Measurements from ENCODE around the gene SLC17A7. TPM values are rescaled to one million over a fixed set of nuclear protein-coding genes. Genes with fewer than 3 reads are reported as not detected.
"Not testable (repeated sequence)": the region's sequence is repeated elsewhere in the genome, so short reads cannot be mapped to it uniquely, and the experiment has no call there.

Gene SLC17A7
- total and polyA plus RNA-seq, 10 donors = 0.07 to 0.13 (median 0.10) TPM; not detected in 5

- no peaks in the 10 kb centered on the region for H3K9me3 ChIP-seq
- 64 to 94% (median 89%) methylated on average over 3 of the region's 3 CpGs for whole genome bisulfite sequencing, 5 donors
- peaks cover 0 to 22% (median 16%) of the 10 kb centered on the region in 7 donors for H3K27me3 ChIP-seq (replicated peaks in 1 of 7)
- TF ChIP-seq POLR2AphosphoS5 (IDR thresholded peaks at IDR 0.05) (no peak), POLR2A (IDR thresholded peaks at IDR 0.05) (no peak)
- TF ChIP-seq, protein P1, sequence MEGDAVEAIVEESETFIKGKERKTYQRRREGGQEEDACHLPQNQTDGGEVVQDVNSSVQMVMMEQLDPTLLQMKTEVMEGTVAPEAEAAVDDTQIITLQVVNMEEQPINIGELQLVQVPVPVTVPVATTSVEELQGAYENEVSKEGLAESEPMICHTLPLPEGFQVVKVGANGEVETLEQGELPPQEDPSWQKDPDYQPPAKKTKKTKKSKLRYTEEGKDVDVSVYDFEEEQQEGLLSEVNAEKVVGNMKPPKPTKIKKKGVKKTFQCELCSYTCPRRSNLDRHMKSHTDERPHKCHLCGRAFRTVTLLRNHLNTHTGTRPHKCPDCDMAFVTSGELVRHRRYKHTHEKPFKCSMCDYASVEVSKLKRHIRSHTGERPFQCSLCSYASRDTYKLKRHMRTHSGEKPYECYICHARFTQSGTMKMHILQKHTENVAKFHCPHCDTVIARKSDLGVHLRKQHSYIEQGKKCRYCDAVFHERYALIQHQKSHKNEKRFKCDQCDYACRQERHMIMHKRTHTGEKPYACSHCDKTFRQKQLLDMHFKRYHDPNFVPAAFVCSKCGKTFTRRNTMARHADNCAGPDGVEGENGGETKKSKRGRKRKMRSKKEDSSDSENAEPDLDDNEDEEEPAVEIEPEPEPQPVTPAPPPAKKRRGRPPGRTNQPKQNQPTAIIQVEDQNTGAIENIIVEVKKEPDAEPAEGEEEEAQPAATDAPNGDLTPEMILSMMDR (IDR thresholded peaks at IDR 0.05 in 8 of 11, conservative IDR thresholded peaks at IDR 0.05 in 3 of 11) = no peak
- no peak for DNase-seq
- peaks cover 0 to 44% (median 22%) of the 10 kb centered on the region in 6 donors for H3K36me3 ChIP-seq
- intact Hi-C loops (cut with DNase I; ENCODE audit: low total_unique reads) = loop anchor here (10.0 kb wide), 1 partner anchor 181 kb away; no protein-coding TSS in a partner anchor
- H3K27ac ChIP-seq = no peak overlapping the region
- no peak overlapping the region for H3K4me3 ChIP-seq
- H3K4me1 ChIP-seq = peaks cover 0 to 83% (median 40%) of the 10 kb centered on the region in 6 donors
Observed at GRCh38 chr19:49445997-49446396, 4.7 kb upstream of the SLC17A7 start.

- Histone ChIP-seq H3K27me3 (replicated peaks in 1 of 7) (peaks cover 1 to 40% (median 34%) of the 10 kb centered on the region in 7 donors), H3K27ac (peak overlapping the region in 3 of 8 donors; percentile 74 to 86 (median 83)), H3K4me3 (peak overlapping the region in 1 of 8 donors; percentile 81), H3K4me1 (peaks cover 0 to 68% (median 27%) of the 10 kb centered on the region in 6 donors), H3K36me3 (peaks cover 0 to 32% (median 19%) of the 10 kb centered on the region in 6 donors)
- WGBS, 5 donors = 54 to 73% (median 66%) methylated on average over 5 of the region's 5 CpGs
- not testable (repeated sequence) for DNase-seq, H3K9me3 ChIP-seq
- intact Hi-C loops (cut with DNase I; ENCODE audit: low total_unique reads) = loop anchor here (10.0 kb wide), 1 partner anchor 179 kb away; no protein-coding TSS in a partner anchor
Observed at GRCh38 chr19:49444100-49444700, 2.9 kb upstream of the SLC17A7 start.

DNA sequence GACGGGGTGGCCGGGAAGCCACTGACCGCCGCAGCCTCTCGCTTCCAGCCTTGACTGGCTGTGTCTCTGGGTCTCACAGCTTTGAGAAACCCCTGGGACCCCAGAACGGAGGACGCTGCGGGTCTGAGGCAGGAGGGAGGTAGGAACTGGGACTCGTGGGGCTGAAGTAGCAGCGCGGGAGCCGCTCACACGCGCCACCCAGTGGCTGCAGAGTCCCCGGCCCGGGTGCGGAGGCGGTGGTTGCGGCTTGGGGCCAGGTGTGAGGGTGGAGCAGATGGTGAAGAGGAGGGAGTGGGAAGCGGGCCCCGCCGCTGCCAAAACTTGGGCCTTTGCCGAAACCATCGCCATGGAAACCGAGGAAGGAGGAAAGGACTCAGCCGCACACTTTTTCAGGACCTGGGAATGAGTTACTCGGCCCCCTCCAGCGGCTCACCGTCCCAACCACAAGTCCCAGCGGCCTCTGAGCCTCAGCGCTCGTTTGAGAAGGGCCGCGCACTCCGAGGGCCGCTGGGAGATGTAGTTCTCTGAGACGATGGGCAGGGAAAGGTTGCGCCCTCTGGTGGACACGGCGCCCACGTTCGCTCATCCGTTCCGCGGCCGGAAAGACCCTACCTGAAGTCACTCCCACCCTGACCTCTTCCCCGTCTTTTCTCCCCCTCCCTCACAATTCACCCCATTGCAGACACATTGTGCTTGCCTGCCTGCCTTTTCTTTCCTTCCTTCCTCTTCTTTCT lies 2.2 kb upstream of the SLC17A7 start:
- peak; percentile 98 for DNase-seq
- 0 to 1% (median 0%) methylated on average over 37 to 47 of the region's 47 CpGs for WGBS, 5 donors
- Histone ChIP-seq H3K4me3 (peak overlapping the region; percentile 65 to 81 (median 76)), H3K27ac (peak overlapping the region; percentile 14 to 87 (median 78)), H3K36me3 (peaks cover 0 to 26% (median 14%) of the 10 kb centered on the region in 6 donors), H3K27me3 (replicated peaks in 1 of 7) (peaks cover 4 to 46% (median 41%) of the 10 kb centered on the region in 7 donors), H3K9me3 (no peaks in the 10 kb centered on the region), H3K4me1 (peaks cover 0 to 63% (median 24%) of the 10 kb centered on the region in 6 donors)
- TF ChIP-seq POLR2A (IDR thresholded peaks at IDR 0.05) (peak in 1 of 3 donors; percentile 2), POLR2AphosphoS5 (IDR thresholded peaks at IDR 0.05) (peak; percentile 65 to 83 (median 76))
- TF ChIP-seq, protein P1 (IDR thresholded peaks at IDR 0.05 in 8 of 11, conservative IDR thresholded peaks at IDR 0.05 in 3 of 11) = peak; percentile 88 to 97 (median 93)
- intact Hi-C loops (cut with DNase I; ENCODE audit: low total_unique reads) = loop anchor here (2.0 to 10.0 kb wide), 2 partner anchors 51 to 179 kb away; no protein-coding TSS in a partner anchor

GRCh38 chr19:49442771-49443365 lies 1.5 kb upstream of the SLC17A7 start:
- no peak for TF ChIP-seq POLR2AphosphoS5 (IDR thresholded peaks at IDR 0.05)
- no peak for TF ChIP-seq POLR2A (IDR thresholded peaks at IDR 0.05)
- TF ChIP-seq, protein P1 (IDR thresholded peaks at IDR 0.05 in 8 of 11, conservative IDR thresholded peaks at IDR 0.05 in 3 of 11) = no peak

More at GRCh38 chr19:49442771-49443365, 1.5 kb upstream of the SLC17A7 start:
- H3K27me3 ChIP-seq (replicated peaks in 1 of 7) = peaks cover 4 to 53% (median 47%) of the 10 kb centered on the region in 7 donors
- H3K4me3 ChIP-seq = peak overlapping the region; percentile 65 to 81 (median 76)
- peak; percentile 92 for DNase-seq
- peak overlapping the region; percentile 14 to 87 (median 78) for H3K27ac ChIP-seq
- WGBS, 5 donors = 1 to 2% (median 2%) methylated on average over 26 to 43 of the region's 43 CpGs
- peaks cover 0 to 19% (median 13%) of the 10 kb centered on the region in 6 donors for H3K36me3 ChIP-seq
- no peaks in the 10 kb centered on the region for H3K9me3 ChIP-seq
- intact Hi-C loops (cut with DNase I; ENCODE audit: low total_unique reads) = loop anchor here (2.0 to 10.0 kb wide), 2 partner anchors 50 to 178 kb away; no protein-coding TSS in a partner anchor
- H3K4me1 ChIP-seq = peaks cover 0 to 56% (median 21%) of the 10 kb centered on the region in 6 donors

Measured in spleen (tissue), 11 donors.